Heart right ventricle (tissue), 16 donors: ENCODE data around the gene PITX3. TPM values are rescaled to one million over a fixed set of nuclear protein-coding genes. Genes with fewer than 3 reads are reported as not detected.
A peak's percentile ranks its signal among the peaks of the same experiment; 100 is the strongest.

Source experiments
- ATAC-seq, 8 donors: fragments of 200-7000 bp; cut with Tn5 transposase; one replicate each; pipeline ENCODE4 v1.9.1; 2020; ENCODE audit warnings: mild to moderate bottlenecking in 8 of 8, moderate library complexity in 8 of 8, moderate number of reproducible peaks in 1 of 8
- DNase-seq, 2 donors: peaks; one replicate each; pipeline ENCODE4 v3.0.0-alpha.2; 2020
- H3K27ac ChIP-seq, 10 donors: fragments of 200-600 bp; sonication (generic) in 2 of 10; one replicate each; pipeline versions ENCODE4 v1.5.0 to v1.8.0; 2020 to 2022; ENCODE audit warnings: mild to moderate bottlenecking in 3 of 10
- H3K27me3 ChIP-seq, 7 donors: fragments of 200-600 bp; one replicate each; pipeline ENCODE4 v1.8.0; 2021 to 2022; ENCODE audit warnings: mild to moderate bottlenecking in 2 of 7
- H3K36me3 ChIP-seq, 9 donors: fragments of 200-600 bp; sonication (generic) in 1 of 9; one replicate each; pipeline versions ENCODE4 v1.5.0 to v1.8.0; 2020 to 2022; ENCODE audit warnings: mild to moderate bottlenecking in 2 of 9
- H3K4me1 ChIP-seq, 9 donors: fragments of 200-600 bp; sonication (generic) in 1 of 9; one replicate each; pipeline versions ENCODE4 v1.5.0 to v1.8.0; 2020 to 2022; ENCODE audit warnings: mild to moderate bottlenecking in 4 of 9
- H3K4me3 ChIP-seq, 10 donors: fragments of 200-600 bp; sonication (generic) in 2 of 10; one replicate each; pipeline versions ENCODE4 v1.5.0 to v1.8.0; 2020 to 2022; ENCODE audit warnings: mild to moderate bottlenecking in 7 of 10, moderate library complexity in 2 of 10
- H3K9me3 ChIP-seq, 11 donors: fragments of 200-600 bp in 10 of 11; sonication (generic) in 2 of 11; one replicate each; pipeline versions ENCODE4 v1.5.0 to v1.8.0; 2013 to 2022; ENCODE audit warnings: mild to moderate bottlenecking in 2 of 11, control low read depth in 1 of 11, moderate library complexity in 1 of 11
- WGBS, 2 donors: extraction: QIAGEN DNeasy Blood & Tissue Kit; methylation state at CpG; one replicate each; pipeline ENCODE4 v1.1.7; 2013; ENCODE audit warnings: inconsistent platforms in 1 of 2; 5-methylcytosine and 5-hydroxymethylcytosine counted together
- intact Hi-C, 10 donors: fragments of 100-400 bp; cut with DNase I; formaldehyde crosslinking; loops; one replicate each; pipeline versions ENCODE4 v1.11.1 to v1.14.2; 2022
- polyA plus RNA-seq, 2 donors: library from polyadenylated mRNA; stranded (reverse); fragments of 200-250 nt; gene quantifications; one replicate each; pipeline ENCODE4 v1.2.3, GENCODE V29; 2013
- total RNA-seq, 10 donors: library from RNA; stranded (reverse); fragmentation: NEBNext Ultra II Directional in 3 of 10; extraction: Animal tissue kit (Norgen Biotek cat#: 25700) in 3 of 10; gene quantifications; one replicate each; pipeline versions ENCODE4 v1.2.1 to v1.2.4, GENCODE V29; 2021 to 2023
- TF ChIP-seq, protein P1 (sequence below), 9 donors: fragments of 200-600 bp; sonication (generic) in 2 of 9; IDR thresholded peaks; one replicate each; pipeline versions ENCODE4 v1.5.0 to v1.8.0; 2021 to 2022; ENCODE audit warnings: antibody characterized with exemption in 9 of 9, mild to moderate bottlenecking in 5 of 9, moderate library complexity in 1 of 9
- donor health status: Arrhythmogenic right ventricular cardiomyopathy.
- donor health status: ischemic (EF 13 %, LVEDD 7.1; RV severe dilation, severe dysfunction).
- donor health status: healthy with polysubstance abuse.
- donor health status: DM: no; HTN: yes; CAD: no.
- donor health status: DM: no; HTN: no; CAD: no.
- donor health status: ischemic (EF 25% LVEDD 6.9; RV normal size, moderate dysfunction).
- donor health status: ischemic (EF 25% LVEDD 5.7; RV mildly dilated, moderate dysfunction).
- donor health status: healthy.
- donor health status: DM: yes; HTN: yes; CAD: no.
- donor health status: Ischemic cardiomyopathy.
- donor health status: ischemic (EF 35%, LVEDD 5.7; RV mildly dilated, moderate dysfunction).
- donor health status: nonischemic (EF 11% LVEDD 7.7; RV severe dilation, severe dysfunction).
- donor health status: DM: yes; HTN: yes; CAD: no.
- donor health status: PGD.
- donor health status: ischemic (EF 29% LVEDD 5.4; RV normal size, mild dysfunction).
- donor health status: nonischemic (EF 23%, LVEDD 6.1; RV moderate dilation, normal function).

The PITX3 gene
- total and polyA plus RNA-seq, 12 donors: 0.21 to 10.4 (median 1.1) TPM

DNA sequence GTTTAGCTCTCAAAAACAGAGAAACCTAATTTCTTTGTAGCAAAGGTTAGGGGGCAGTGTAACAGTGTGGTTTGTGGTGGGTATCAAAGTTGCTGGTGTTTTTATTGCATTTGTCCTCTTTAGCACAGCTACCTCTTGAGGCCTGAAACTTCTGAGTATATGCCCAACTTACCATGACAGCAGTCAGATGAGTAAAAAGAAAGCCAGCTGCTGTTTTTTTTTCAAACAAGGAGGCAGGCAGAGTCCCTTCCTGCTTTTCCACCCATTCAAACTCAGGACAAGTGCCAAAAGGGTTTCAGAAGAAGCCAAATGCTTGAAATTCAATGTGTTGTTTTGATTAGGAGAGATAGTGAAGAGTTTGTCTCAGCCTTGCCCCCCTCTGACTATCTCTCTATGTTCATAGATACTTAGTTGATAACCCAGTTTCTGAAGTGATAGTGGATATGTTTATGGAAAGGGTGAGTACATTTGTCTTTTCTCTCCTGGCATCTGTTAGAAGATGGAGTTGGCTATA is 27.1 kb upstream of the PITX3 start:
- Histone ChIP-seq H3K27ac (peak overlapping the region in 2 of 10 donors; percentile 11 to 32), H3K4me3 (no peak overlapping the region), H3K27me3 (no peaks in the 10 kb centered on the region), H3K9me3 (no peaks in the 10 kb centered on the region), H3K36me3 (peaks cover 0 to 24% (median 6%) of the 10 kb centered on the region in 9 donors), H3K4me1 (peaks cover 4 to 67% (median 42%) of the 10 kb centered on the region in 9 donors)
- intact Hi-C loops: no loop called here
- TF ChIP-seq, protein P1, sequence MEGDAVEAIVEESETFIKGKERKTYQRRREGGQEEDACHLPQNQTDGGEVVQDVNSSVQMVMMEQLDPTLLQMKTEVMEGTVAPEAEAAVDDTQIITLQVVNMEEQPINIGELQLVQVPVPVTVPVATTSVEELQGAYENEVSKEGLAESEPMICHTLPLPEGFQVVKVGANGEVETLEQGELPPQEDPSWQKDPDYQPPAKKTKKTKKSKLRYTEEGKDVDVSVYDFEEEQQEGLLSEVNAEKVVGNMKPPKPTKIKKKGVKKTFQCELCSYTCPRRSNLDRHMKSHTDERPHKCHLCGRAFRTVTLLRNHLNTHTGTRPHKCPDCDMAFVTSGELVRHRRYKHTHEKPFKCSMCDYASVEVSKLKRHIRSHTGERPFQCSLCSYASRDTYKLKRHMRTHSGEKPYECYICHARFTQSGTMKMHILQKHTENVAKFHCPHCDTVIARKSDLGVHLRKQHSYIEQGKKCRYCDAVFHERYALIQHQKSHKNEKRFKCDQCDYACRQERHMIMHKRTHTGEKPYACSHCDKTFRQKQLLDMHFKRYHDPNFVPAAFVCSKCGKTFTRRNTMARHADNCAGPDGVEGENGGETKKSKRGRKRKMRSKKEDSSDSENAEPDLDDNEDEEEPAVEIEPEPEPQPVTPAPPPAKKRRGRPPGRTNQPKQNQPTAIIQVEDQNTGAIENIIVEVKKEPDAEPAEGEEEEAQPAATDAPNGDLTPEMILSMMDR (IDR thresholded peaks at IDR 0.05): no peak
- no peak for DNase-seq
- ATAC-seq: peak in 3 of 8 donors; percentile 19 to 51 (median 33)

DNA sequence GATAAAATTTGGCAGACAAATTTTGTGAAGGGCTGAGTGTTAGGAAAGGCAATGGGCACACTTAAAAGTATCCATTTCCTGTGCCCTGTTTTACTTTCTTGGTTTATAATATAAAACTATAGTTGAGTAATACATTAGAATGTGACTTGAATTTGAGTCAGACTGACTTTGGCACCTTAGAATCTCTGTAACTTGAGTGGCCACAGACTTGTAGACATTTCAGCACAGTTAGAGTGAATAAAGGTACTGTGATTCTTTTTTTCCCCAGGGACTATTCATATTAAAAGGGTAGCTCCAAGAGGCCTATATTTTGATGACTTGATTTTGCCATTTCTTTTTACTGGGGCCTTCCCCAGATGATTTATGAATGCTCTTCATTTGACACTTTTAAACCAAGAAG is 26.4 kb upstream of the PITX3 start:
- ATAC-seq (no peak), DNase-seq (no peak)
- Histone ChIP-seq H3K36me3 (peaks cover 0 to 30% (median 9%) of the 10 kb centered on the region in 9 donors), H3K9me3 (no peaks in the 10 kb centered on the region), H3K27ac (peak overlapping the region in 2 of 10 donors; percentile 11 to 32), H3K4me3 (no peak overlapping the region), H3K27me3 (no peaks in the 10 kb centered on the region), H3K4me1 (peaks cover 4 to 67% (median 43%) of the 10 kb centered on the region in 9 donors)
- intact Hi-C loops: no loop called here
- TF ChIP-seq, protein P1 (IDR thresholded peaks at IDR 0.05): no peak

DNA sequence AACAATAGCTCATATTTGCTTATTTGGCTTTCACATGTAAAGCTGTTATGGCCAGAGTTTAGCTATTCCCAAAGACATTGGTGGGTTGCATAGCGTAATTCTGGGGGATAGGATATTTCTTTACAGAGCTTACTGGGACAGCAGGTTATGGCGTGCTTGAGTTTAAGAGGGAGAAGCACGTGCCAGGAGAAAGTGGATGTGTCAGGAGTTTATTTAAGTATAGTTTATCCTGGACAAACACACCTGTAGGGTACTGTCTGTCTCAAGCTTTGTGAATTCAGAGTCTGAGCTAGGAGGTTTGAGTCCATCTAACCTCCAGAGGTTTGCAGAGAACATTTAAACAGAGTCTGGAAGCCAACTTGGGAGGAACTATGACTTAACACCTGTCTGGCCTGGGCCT is 25.4 kb upstream of the PITX3 start:
- no peak for DNase-seq
- Histone ChIP-seq H3K36me3 (peaks cover 0 to 41% (median 9%) of the 10 kb centered on the region in 9 donors), H3K27ac (no peak overlapping the region), H3K27me3 (no peaks in the 10 kb centered on the region), H3K9me3 (no peaks in the 10 kb centered on the region), H3K4me3 (no peak overlapping the region), H3K4me1 (peaks cover 4 to 68% (median 52%) of the 10 kb centered on the region in 9 donors)
- TF ChIP-seq, protein P1 (IDR thresholded peaks at IDR 0.05): no peak
- intact Hi-C loops: no loop called here
- no peak for ATAC-seq
- WGBS, 2 donors: 90% methylated on average over 3 of the region's 3 CpGs

DNA sequence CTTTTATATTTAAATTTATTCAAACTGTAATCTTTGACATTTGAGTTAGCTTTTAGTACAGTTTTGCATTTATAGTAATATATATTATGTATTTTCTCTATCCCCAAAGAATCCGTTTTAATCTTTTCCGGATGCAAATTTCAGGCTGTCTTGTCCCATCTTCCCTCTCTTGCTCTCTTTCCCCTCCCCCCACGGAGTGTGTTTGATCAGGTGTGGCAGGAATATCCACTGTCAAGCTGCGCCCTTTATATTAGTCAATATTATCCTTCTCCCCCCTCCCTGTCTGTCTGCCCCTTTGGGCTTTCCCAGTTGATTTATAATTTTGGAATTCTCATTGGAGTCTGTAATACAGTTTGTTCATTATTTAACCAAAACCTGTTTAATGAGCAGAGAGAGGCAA is 23.1 kb upstream of the PITX3 start:
- TF ChIP-seq, protein P1 (IDR thresholded peaks at IDR 0.05): no peak
- no peak for ATAC-seq
- no peaks in the 10 kb centered on the region for H3K9me3 ChIP-seq
- intact Hi-C loops: no loop called here
- WGBS, 2 donors: 91 to 93% methylated on average over 4 of the region's 4 CpGs
- H3K27me3 ChIP-seq: no peaks in the 10 kb centered on the region
- DNase-seq: no peak
- H3K27ac ChIP-seq: no peak overlapping the region
- H3K4me3 ChIP-seq: no peak overlapping the region
- H3K36me3 ChIP-seq: peaks cover 0 to 64% (median 26%) of the 10 kb centered on the region in 9 donors
- peaks cover 4 to 73% (median 52%) of the 10 kb centered on the region in 9 donors for H3K4me1 ChIP-seq
